Loucy (cell line): Measurements from ENCODE around the gene ABHD12.

Experiments used
- H2AFZ ChIP-seq: fragments of 200-600 bp; sonication (generic); 2 replicates; pipeline ENCODE4 v1.6.0; 2016; ENCODE audit warnings: antibody characterized with exemption, mild to moderate bottlenecking, low read length, moderate library complexity
- H3F3A ChIP-seq: fragments of 200-600 bp; 2 replicates; pipeline ENCODE4 v1.6.0; 2016; ENCODE audit warnings: antibody characterized with exemption, low read depth, mild to moderate bottlenecking
- H3K27me3 ChIP-seq: fragments of 200-600 bp; sonication (generic); 2 replicates; pipeline ENCODE4 v1.6.1; 2014; ENCODE audit warnings: low read length, mild to moderate bottlenecking; ENCODE audit not compliant: insufficient read depth, poor library complexity, severe bottlenecking
- H3K36me3 ChIP-seq: fragments of 200-600 bp; sonication (generic); 2 replicates; pipeline ENCODE4 v1.6.1; 2016; ENCODE audit warnings: low read length; ENCODE audit not compliant: insufficient read depth
- H3K4me1 ChIP-seq: fragments of 200-600 bp; sonication (generic); 2 replicates; pipeline ENCODE4 v1.5.1; 2014; ENCODE audit warnings: low read length, mild to moderate bottlenecking; ENCODE audit not compliant: insufficient read depth, poor library complexity, severe bottlenecking
- H3K4me2 ChIP-seq: fragments of 200-600 bp; sonication (generic); 2 replicates; pipeline ENCODE4 v1.6.0; 2014; ENCODE audit warnings: antibody characterized with exemption, low read length, low read depth, mild to moderate bottlenecking; ENCODE audit not compliant: poor library complexity, severe bottlenecking
- H3K4me3 ChIP-seq: fragments of 200-600 bp; sonication (generic); 2 replicates; pipeline ENCODE4 v1.5.1; 2014; ENCODE audit warnings: low read length, mild to moderate bottlenecking, mixed read lengths; ENCODE audit not compliant: poor library complexity, severe bottlenecking
- H3K79me2 ChIP-seq: fragments of 200-600 bp; sonication (generic); 2 replicates; pipeline ENCODE4 v1.6.1; 2014; ENCODE audit warnings: low read length; ENCODE audit not compliant: insufficient read depth
- H3K9ac ChIP-seq: fragments of 200-600 bp; sonication (generic); 2 replicates; pipeline ENCODE4 v1.6.0; 2014; ENCODE audit warnings: mild to moderate bottlenecking, low read depth, low read length, moderate library complexity; ENCODE audit not compliant: poor library complexity, severe bottlenecking
- H3K9me2 ChIP-seq: fragments of 200-600 bp; sonication (generic); replicated peaks from 2 replicates; pipeline ENCODE4 v1.6.1; 2016; ENCODE audit warnings: low read depth, low read length, mixed read lengths
- H3K9me3 ChIP-seq: fragments of 200-600 bp; sonication (generic); 2 replicates; pipeline ENCODE4 v1.6.1; 2014; ENCODE audit warnings: mild to moderate bottlenecking, antibody characterized with exemption, low read length, low read depth; ENCODE audit not compliant: insufficient read depth
- H4K20me1 ChIP-seq: fragments of 200-600 bp; sonication (generic); 2 replicates; pipeline ENCODE4 v1.6.0; 2014; ENCODE audit warnings: antibody characterized with exemption, low read length, mild to moderate bottlenecking; ENCODE audit not compliant: insufficient read depth, poor library complexity, severe bottlenecking
- EZH2phosphoT487 ChIP-seq: fragments of 200-600 bp; IDR thresholded peaks from 2 replicates; pipeline ENCODE4 v1.6.1; 2018; ENCODE audit warnings: antibody characterized with exemption, mild to moderate bottlenecking, moderate library complexity, borderline replicate concordance
- TF ChIP-seq, protein P1 (sequence below): fragments of 200-600 bp; sonication (generic); conservative IDR thresholded peaks from 2 replicates; pipeline ENCODE4 v1.5.1; 2014; ENCODE audit warnings: mild to moderate bottlenecking, antibody characterized with exemption, low read length

ABHD12 gene

DNA sequence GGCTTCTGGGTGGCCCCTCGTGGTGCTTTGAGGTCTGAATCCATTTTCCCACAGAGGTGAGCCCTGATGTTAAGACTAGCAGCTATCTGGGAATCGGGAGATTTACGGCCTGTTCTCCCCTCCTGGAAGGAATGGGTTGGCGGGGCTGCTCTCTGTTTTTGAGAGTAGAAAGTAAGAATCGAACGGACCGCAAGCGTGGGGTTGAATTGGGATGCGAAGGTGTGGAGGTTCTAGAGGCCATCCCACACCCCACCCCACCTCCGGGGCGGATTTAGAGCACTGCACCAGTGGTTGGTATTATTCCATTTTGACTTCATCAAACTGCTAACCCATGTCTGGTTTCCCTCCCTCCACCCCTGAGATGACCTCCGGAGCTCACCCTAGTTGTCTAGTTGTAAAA, 131.3 kb downstream of the ABHD12 start:
- Histone ChIP-seq H3F3A (no peaks in the 10 kb centered on the region), H3K4me2 (no peak overlapping the region), H3K79me2 (peaks cover 36% of the 10 kb centered on the region; the same call in 1 of the 2 replicates)

GRCh38 chr20:25258828-25259227, 131.8 kb downstream of the ABHD12 start:
- no peak overlapping the region for H3K4me3 ChIP-seq
- H3F3A ChIP-seq = no peaks in the 10 kb centered on the region
- H3K79me2 ChIP-seq = peaks cover 37% of the 10 kb centered on the region; the same call in 1 of the 2 replicates
- H3K9ac ChIP-seq = no peak overlapping the region
- no peak overlapping the region for H3K4me2 ChIP-seq
- H3K36me3 ChIP-seq = peaks cover 18% of the 10 kb centered on the region; the same call in 1 of the 2 replicates
- H2AFZ ChIP-seq = no peak overlapping the region
- TF ChIP-seq EZH2phosphoT487 = no peak
- TF ChIP-seq, protein P1, sequence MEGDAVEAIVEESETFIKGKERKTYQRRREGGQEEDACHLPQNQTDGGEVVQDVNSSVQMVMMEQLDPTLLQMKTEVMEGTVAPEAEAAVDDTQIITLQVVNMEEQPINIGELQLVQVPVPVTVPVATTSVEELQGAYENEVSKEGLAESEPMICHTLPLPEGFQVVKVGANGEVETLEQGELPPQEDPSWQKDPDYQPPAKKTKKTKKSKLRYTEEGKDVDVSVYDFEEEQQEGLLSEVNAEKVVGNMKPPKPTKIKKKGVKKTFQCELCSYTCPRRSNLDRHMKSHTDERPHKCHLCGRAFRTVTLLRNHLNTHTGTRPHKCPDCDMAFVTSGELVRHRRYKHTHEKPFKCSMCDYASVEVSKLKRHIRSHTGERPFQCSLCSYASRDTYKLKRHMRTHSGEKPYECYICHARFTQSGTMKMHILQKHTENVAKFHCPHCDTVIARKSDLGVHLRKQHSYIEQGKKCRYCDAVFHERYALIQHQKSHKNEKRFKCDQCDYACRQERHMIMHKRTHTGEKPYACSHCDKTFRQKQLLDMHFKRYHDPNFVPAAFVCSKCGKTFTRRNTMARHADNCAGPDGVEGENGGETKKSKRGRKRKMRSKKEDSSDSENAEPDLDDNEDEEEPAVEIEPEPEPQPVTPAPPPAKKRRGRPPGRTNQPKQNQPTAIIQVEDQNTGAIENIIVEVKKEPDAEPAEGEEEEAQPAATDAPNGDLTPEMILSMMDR = no peak
- H3K9me3 ChIP-seq = no peaks in the 10 kb centered on the region
- peaks cover 6% of the 10 kb centered on the region for H4K20me1 ChIP-seq
- no peaks in the 10 kb centered on the region for H3K9me2 ChIP-seq
- H3K4me1 ChIP-seq = peaks cover 31% of the 10 kb centered on the region
- H3K27me3 ChIP-seq = no peaks in the 10 kb centered on the region

More for the DNA sequence above, 131.3 kb downstream of the ABHD12 start:
- Histone ChIP-seq H3K9me2 (no peaks in the 10 kb centered on the region), H3K4me3 (no peak overlapping the region), H3K27me3 (no peaks in the 10 kb centered on the region), H3K9me3 (no peaks in the 10 kb centered on the region), H3K9ac (no peak overlapping the region), H3K4me1 (peaks cover 31% of the 10 kb centered on the region), H4K20me1 (peaks cover 6% of the 10 kb centered on the region), H2AFZ (no peak overlapping the region), H3K36me3 (peaks cover 18% of the 10 kb centered on the region; the same call in 1 of the 2 replicates)
- TF ChIP-seq, protein P1 = no peak
- no peak for TF ChIP-seq EZH2phosphoT487

GRCh38 chr20:25258476-25258805, 132.2 kb downstream of the ABHD12 start:
- Histone ChIP-seq H3K9me2 (no peaks in the 10 kb centered on the region), H2AFZ (no peak overlapping the region), H3K9ac (no peak overlapping the region), H3K9me3 (no peaks in the 10 kb centered on the region), H3K4me3 (no peak overlapping the region), H3K4me1 (peaks cover 31% of the 10 kb centered on the region), H3F3A (no peaks in the 10 kb centered on the region), H3K36me3 (peaks cover 18% of the 10 kb centered on the region; the same call in 1 of the 2 replicates), H3K4me2 (no peak overlapping the region), H3K79me2 (peaks cover 40% of the 10 kb centered on the region; the same call in 1 of the 2 replicates), H3K27me3 (no peaks in the 10 kb centered on the region), H4K20me1 (peaks cover 6% of the 10 kb centered on the region)
- TF ChIP-seq EZH2phosphoT487 = no peak
- TF ChIP-seq, protein P1 = no peak
